ENCODE data around the gene ABCA7.

Gene ABCA7

DNA sequence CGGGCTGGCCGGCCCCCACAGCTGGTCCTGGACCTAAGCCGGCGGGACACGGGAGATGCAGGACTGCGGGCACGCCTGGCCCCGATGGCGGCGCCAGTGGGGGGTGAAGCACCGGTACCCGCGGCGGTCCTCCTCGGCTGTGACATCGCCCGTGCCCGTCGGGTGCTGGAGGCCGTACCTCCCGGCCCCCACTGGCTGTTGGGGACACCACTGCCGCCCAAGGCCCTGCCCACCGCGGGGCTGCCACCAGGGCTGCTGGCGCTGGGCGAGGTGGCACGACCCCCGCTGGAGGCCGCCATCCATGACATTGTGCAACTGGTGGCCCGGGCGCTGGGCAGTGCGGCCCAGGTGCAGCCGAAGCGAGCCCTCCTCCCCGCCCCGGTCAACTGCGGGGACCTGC, 36.6 kb upstream of the ABCA7 start:
- DNase-seq = no peak

- no peak for DNase-seq
Measured at GRCh38 chr19:1004204-1004802, 35.6 kb upstream of the ABCA7 start.

DNA sequence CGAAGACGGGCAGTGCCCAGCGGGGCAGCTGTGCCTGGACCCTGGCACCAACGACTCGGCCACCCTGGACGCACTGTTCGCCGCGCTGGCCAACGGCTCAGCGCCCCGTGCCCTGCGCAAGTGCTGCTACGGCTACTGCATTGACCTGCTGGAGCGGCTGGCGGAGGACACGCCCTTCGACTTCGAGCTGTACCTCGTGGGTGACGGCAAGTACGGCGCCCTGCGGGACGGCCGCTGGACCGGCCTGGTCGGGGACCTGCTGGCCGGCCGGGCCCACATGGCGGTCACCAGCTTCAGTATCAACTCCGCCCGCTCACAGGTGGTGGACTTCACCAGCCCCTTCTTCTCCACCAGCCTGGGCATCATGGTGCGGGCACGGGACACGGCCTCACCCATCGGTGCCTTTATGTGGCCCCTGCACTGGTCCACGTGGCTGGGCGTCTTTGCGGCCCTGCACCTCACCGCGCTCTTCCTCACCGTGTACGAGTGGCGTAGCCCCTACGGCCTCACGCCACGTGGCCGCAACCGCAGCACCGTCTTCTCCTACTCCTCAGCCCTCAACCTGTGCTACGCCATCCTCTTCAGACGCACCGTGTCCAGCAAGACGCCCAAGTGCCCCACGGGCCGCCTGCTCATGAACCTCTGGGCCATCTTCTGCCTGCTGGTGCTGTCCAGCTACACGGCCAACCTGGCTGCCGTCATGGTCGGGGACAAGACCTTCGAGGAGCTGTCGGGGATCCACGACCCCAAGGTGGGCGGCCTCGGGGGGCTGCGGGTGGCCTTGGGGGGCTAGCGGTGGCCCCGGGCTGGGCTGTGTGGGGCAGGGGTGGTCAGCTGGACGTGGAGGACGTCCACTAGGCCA, 34.9 kb upstream of the ABCA7 start:
- DNase-seq = no peak

- DNase-seq = no peak
Measured at GRCh38 chr19:1006711-1007398, 33.1 kb upstream of the ABCA7 start.

DNA sequence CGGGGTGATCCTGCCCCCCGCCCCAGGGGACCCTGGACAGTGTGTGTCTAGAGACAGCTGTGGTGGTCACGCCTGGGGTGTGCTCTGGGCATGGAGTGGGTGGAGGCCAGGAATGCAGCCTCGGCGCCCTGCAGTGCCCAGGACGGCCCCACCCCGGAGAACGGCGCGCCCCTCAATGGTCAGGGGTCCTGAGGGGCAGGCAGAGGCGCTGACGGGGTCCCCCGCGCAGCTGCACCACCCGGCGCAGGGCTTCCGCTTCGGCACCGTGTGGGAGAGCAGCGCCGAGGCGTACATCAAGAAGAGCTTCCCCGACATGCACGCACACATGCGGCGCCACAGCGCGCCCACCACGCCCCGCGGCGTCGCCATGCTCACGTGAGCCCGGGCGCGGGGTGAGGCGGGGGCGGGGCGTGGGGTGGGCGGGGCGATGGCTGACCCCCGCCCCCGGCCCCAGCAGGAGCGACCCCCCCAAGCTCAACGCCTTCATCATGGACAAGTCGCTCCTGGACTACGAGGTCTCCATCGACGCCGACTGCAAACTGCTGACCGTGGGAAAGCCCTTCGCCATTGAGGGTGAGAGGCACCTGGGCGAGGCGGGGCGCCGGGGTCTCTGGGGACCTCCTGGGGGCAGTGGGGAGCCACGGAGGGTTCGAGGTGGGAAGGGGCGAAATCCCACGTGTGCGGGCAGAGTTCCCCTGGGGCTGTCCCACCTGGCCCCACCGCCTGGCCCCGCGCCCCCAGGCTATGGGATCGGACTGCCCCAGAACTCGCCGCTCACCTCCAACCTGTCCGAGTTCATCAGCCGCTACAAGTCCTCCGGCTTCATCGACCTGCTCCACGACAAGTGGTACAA, 32.3 kb upstream of the ABCA7 start:
- no peak for DNase-seq

DNA sequence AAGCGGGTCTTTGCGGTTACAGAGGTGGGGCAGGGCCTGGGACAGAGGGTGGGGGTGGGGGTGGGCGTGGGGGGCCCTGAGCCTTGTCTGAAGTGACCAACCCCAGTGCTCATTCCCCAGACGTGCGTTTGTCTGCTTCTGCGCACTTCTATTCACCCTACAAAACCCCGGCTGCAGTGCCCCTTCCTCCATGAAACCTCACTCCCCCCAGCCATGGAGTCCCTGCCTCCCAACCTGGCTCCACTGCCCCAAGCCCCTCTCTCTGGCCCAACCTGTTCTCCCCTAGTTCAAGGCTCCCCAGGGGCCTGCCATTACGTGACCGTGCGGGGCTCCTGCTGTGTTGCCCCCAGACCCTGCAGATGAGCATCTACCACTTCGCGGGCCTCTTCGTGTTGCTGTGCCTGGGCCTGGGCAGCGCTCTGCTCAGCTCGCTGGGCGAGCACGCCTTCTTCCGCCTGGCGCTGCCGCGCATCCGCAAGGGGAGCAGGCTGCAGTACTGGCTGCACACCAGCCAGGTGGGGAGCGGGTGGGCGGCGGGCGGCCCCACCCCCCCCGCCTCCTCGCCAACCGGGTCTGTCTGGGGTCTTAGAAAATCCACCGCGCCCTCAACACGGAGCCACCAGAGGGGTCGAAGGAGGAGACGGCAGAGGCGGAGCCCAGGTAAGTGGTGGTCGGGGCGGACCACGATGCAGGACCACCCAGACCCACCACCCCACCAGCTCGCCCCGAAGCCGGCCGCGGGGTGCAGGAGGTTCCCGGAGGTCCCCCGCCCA, 31.5 kb upstream of the ABCA7 start:
- DNase-seq = no peak

DNA sequence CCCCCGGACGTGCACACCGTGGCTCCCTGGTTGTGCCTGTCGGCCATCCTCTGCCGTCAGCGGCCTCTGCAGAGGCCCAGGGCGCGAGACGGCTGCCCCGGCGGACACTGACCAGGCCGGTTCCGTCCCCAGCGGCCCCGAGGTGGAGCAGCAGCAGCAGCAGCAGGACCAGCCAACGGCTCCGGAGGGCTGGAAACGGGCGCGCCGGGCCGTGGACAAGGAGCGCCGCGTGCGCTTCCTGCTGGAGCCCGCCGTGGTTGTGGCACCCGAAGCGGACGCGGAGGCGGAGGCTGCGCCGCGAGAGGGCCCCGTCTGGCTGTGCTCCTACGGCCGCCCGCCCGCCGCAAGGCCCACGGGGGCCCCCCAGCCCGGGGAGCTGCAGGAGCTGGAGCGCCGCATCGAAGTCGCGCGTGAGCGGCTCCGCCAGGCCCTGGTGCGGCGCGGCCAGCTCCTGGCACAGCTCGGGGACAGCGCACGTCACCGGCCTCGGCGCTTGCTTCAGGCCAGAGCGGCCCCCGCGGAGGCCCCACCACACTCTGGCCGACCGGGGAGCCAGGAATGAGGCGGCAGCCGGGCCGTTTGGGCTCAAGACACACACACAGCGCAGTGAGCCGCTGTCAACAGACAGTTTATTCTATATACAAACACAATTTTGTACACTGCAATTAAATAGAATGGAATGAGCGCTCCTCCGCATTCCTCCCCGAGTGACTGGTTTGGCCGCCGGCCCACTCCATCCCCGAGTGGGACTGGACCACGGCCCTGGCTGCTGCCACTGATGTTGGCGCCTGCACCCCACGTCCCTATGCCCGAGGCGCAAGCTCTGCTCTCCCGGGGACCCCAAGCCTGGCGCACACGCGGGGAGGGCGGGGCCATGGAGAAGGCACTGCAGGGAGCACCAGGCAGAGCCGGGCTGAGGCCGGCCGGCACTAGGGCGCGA, 30.6 kb upstream of the ABCA7 start:
- no peak for DNase-seq

DNA sequence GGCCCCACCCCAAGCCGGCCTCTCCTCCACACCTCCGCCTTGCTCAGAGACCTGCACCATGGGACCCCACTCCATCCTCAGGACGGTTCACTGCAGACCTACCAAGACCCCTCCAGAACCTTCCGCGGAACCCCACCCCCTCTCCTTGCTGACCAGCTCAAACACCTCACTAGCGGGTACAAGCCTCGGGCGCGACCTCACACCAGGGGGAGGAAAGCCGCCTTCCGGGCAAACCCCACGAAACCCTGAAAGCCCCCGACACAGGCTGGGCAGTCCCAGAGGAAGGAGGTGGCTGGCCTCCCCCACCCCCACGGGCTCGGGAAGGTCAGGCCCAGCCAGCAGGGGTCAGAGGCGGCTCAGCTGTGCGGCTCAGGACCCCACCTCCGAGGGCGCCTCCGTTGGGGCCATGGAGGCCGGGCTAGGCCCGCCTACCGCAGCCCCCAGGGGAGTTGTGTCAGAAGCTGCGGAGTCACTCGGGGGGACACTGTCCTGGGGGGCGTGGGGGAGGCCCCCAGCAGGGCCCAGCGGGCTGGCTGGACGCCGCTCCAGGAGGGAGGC, 29.8 kb upstream of the ABCA7 start:
- no peak for DNase-seq

- DNase-seq = no peak
Measured at GRCh38 chr19:1010586-1011510, 29.1 kb upstream of the ABCA7 start.

DNA sequence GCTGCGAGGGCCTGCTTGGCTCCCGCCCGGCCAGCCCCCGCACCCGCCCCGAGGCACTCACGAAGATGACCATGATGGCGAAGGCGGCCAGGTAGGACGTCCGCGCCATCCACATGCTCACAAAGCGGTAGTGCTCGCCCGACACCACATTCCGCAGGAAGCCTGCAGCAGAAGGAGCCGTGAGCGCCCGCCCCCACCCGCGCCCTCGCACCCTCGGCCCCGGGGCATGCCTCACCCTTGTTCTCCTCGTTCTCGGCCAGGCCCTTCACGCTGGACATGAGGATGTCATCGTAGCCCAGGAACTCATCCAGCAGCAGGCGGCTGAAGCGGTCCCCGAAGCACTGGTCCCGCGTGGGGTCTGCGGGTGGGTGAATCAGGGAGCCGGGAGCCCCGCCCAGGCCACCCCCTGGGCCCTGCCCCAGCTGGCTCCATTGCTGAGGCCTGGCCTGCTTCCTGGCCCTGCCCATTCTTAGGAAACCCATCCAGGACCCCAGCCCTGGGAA, 28.0 kb upstream of the ABCA7 start:
- no peak for DNase-seq

DNA sequence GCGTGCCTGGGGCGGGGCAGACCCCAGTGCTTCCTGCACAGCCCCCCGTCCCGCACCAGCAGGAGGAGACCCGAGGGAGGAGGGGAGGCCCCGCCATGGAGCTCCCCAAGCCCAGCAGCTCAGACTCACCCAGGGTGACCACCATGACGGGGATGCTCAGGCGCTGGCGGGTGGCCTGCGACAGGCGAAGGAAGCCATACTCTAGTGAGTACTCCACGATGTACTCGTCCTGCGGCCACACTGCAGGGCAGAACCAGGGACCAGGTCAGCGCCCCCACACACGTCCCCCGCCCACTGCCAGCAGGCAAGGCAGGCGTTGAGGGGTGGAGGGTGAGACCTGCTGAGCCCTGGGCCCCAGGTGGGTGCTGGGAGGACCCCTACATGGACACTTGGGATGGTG, 27.6 kb upstream of the ABCA7 start:
- no peak for DNase-seq

GRCh38 chr19:1013218-1013617, 26.7 kb upstream of the ABCA7 start:
- no peak for DNase-seq

DNA sequence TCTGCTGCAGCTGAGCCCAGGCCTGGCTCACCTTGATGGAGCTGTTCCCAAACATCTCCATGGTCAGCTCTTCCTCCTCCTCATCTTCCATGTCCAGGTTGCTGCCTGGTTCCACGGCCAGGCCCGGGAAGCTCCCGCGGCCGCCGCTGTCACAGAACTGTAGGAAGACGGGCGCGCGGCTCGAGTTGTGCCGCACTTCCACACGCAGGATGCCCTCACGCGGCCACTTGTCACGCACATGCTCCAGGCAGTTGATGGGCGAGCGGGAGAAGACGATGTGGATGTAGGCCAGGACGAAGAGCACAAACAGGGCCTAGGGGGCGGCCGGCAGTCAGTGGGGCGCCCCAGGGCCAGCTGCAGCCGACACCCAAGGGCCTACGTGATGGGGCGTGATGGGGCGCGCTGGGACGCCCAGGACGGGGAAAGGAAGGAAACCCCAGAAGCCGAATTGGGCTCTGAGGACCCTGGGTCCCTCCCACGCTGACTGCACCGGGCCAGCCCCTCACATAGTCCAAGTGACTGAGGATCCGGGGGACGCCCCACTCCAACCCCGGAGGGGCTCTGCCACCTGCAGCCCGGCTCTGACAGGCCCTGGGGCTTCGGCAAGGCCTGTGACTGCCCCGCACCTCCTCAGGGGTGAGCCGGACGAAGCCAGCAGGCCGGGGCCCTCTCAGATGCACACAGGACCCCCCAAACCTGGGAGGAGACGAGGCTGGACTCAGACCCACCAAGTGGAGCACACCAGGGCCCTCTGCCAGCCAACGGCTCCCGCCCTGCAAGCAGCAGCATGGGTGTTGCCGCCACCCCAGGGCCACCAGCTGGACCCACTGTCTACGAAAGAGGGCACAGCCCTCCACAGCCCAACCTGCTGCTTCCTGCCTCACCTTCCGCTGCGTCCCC, 25.5 kb upstream of the ABCA7 start:
- no peak for DNase-seq

DNA sequence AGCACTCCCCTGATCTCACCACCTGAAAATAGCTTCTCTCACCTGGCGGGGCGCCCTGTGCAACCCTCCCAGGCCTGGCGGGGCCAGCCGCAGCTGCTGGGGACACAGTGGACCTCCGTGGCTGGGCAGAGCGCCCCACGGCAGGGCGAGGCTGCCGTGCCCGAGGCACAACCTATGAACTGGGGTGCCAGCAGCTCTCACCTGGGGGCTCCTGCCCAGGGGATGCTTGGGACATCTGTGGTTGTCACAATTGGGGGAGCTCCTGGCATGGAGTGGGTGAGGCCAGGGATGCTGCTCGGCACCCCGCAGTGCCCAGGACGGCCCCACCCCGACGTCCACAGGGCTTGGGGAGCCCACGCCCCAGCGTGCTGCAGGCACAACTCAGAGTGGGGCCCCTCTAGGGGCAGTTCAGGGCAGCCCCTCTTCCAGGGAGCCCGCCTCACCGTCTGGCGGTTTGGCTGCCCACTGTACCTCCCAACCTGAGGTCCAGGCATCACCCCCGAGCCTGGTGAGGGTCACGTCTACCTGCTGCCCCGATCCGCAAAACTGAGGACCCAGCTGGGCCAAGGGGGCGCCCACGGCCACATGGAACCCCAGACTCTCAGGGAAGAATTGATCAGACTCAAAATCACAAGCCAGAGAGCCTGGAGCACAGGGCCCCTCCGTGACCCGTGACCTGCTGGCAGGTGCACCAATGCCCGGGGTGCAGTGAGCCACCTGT, 24.7 kb upstream of the ABCA7 start:
- no peak for DNase-seq

DNA sequence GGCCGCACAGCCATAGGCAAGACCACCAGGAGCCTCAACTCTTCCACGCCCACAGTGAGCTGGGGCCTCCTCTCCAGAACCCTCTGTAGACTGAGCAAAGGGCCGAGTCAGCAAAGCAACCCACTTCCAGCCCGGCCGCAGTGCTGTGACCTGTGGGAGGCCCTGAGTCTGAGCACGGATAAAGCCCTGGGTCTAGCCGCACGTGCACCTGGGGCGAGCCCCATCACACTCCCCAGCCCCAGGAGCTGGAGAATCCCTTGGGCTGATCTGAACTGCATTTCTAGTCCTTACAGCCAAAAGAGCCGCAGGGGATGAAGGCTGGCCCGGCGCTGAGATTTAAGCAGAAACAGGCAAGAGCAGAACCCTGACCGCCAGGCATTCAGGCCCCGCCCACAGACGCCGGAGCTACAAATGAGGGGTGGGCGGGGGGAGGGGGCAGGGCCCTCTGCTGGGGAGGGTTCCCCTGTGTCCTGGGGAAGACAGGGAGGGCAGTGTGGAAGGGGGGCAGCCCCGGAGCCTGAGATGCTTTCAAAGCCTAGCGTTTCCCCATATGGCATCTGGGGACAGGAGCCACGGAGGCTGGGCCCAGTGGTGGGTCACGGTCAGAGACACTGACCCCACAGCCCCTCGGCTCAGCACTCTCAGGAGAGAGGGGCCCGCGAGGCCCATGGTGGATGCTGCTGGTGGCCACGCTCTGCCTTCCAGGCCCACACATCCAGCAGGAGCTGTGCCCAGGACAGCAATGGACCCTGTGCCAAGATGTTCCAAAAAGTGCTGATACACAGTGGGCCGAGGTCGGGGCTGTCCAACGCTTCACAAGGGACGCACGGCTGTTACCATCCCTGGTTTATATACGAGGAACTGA, 23.9 kb upstream of the ABCA7 start:
- DNase-seq = no peak

- DNase-seq = no peak
Measured at GRCh38 chr19:1016647-1017114, 23.2 kb upstream of the ABCA7 start.

Measured in suppressor macrophage treated with lipopolysaccharide for 4 hours (primary cell).